ENCODE data around the gene CACNB1.

DNA sequence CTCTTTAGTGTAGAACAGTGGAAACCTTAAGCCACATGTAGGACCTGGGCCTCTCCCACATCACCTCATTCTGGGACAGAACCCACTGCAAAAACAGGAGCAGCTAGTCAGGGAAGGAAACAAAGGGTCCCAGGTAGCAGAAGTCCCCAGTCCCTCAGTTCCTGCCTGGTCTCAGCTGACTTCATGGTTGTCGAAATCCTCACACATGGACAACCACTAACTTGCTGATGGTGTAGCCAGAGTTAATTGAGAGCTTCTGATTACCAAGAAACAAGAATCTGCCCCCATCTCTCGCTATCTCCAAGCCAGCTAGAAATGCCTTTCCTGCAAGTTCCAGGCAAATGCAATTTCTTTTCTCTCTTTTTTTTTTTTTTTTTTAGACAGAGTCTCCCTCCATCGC lies 28.0 kb downstream of the CACNB1 start:
- TF ChIP-seq, protein P1, sequence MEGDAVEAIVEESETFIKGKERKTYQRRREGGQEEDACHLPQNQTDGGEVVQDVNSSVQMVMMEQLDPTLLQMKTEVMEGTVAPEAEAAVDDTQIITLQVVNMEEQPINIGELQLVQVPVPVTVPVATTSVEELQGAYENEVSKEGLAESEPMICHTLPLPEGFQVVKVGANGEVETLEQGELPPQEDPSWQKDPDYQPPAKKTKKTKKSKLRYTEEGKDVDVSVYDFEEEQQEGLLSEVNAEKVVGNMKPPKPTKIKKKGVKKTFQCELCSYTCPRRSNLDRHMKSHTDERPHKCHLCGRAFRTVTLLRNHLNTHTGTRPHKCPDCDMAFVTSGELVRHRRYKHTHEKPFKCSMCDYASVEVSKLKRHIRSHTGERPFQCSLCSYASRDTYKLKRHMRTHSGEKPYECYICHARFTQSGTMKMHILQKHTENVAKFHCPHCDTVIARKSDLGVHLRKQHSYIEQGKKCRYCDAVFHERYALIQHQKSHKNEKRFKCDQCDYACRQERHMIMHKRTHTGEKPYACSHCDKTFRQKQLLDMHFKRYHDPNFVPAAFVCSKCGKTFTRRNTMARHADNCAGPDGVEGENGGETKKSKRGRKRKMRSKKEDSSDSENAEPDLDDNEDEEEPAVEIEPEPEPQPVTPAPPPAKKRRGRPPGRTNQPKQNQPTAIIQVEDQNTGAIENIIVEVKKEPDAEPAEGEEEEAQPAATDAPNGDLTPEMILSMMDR (IDR thresholded peaks at IDR 0.05; ENCODE audit: insufficient read depth, low read length), result no peak
- TF ChIP-seq POLR2AphosphoS5 (IDR thresholded peaks at IDR 0.05; ENCODE audit: low read depth), result no peak
- TF ChIP-seq GABPA (IDR thresholded peaks at IDR 0.05; ENCODE audit: low read depth), result no peak
- TF ChIP-seq, protein P2, sequence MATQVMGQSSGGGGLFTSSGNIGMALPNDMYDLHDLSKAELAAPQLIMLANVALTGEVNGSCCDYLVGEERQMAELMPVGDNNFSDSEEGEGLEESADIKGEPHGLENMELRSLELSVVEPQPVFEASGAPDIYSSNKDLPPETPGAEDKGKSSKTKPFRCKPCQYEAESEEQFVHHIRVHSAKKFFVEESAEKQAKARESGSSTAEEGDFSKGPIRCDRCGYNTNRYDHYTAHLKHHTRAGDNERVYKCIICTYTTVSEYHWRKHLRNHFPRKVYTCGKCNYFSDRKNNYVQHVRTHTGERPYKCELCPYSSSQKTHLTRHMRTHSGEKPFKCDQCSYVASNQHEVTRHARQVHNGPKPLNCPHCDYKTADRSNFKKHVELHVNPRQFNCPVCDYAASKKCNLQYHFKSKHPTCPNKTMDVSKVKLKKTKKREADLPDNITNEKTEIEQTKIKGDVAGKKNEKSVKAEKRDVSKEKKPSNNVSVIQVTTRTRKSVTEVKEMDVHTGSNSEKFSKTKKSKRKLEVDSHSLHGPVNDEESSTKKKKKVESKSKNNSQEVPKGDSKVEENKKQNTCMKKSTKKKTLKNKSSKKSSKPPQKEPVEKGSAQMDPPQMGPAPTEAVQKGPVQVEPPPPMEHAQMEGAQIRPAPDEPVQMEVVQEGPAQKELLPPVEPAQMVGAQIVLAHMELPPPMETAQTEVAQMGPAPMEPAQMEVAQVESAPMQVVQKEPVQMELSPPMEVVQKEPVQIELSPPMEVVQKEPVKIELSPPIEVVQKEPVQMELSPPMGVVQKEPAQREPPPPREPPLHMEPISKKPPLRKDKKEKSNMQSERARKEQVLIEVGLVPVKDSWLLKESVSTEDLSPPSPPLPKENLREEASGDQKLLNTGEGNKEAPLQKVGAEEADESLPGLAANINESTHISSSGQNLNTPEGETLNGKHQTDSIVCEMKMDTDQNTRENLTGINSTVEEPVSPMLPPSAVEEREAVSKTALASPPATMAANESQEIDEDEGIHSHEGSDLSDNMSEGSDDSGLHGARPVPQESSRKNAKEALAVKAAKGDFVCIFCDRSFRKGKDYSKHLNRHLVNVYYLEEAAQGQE (IDR thresholded peaks at IDR 0.05; ENCODE audit: insufficient replicate concordance, low read depth), result no peak
- no peak for TF ChIP-seq SPI1 (IDR thresholded peaks at IDR 0.05; ENCODE audit: borderline replicate concordance, low read depth)

Measured in HL-60 (cell line).